Activated T-cell treated with anti-CD3 and anti-CD28 coated beads, Interleukin-2, amount 50 U/mL, for 24 hours (primary cell): ENCODE data around the gene PHAX.
"Not testable (repeated sequence)": the region's sequence is repeated elsewhere in the genome, so short reads cannot be mapped to it uniquely, and the experiment has no call there.

Experiments
- DNase-seq: peaks from one replicate; pipeline ENCODE4 v3.0.0-alpha.2; 2020
- H3K27ac Mint-ChIP-seq: 2 replicates; pipeline ENCODE4 v1.8.0; 2020; ENCODE audit warnings: mild to moderate bottlenecking, mixed read lengths
- H3K27me3 Mint-ChIP-seq: 2 replicates; pipeline ENCODE4 v1.8.0; 2020; ENCODE audit warnings: mixed read lengths
- H3K36me3 Mint-ChIP-seq: 2 replicates; pipeline ENCODE4 v1.8.0; 2020; ENCODE audit warnings: low read depth, mixed read lengths
- H3K4me1 Mint-ChIP-seq: 2 replicates; pipeline ENCODE4 v1.8.0; 2020; ENCODE audit warnings: low read depth, mixed read lengths
- H3K4me3 Mint-ChIP-seq: 2 replicates; pipeline ENCODE4 v1.8.0; 2020; ENCODE audit warnings: mild to moderate bottlenecking, moderate library complexity, mixed read lengths
- H3K9me3 Mint-ChIP-seq: 2 replicates; pipeline ENCODE4 v1.8.0; 2020; ENCODE audit warnings: mixed read lengths

Gene PHAX

GRCh38 chr5:126628102-126628501 is 27.4 kb downstream of the PHAX start:
- no peak for DNase-seq
- no peaks in the 10 kb centered on the region for H3K9me3 Mint-ChIP-seq
- no peak overlapping the region for H3K27ac Mint-ChIP-seq
- H3K36me3 Mint-ChIP-seq = peaks cover 39% of the 10 kb centered on the region
- no peak overlapping the region for H3K4me3 Mint-ChIP-seq
- no peaks in the 10 kb centered on the region for H3K27me3 Mint-ChIP-seq
- peaks cover 10% of the 10 kb centered on the region for H3K4me1 Mint-ChIP-seq

DNA sequence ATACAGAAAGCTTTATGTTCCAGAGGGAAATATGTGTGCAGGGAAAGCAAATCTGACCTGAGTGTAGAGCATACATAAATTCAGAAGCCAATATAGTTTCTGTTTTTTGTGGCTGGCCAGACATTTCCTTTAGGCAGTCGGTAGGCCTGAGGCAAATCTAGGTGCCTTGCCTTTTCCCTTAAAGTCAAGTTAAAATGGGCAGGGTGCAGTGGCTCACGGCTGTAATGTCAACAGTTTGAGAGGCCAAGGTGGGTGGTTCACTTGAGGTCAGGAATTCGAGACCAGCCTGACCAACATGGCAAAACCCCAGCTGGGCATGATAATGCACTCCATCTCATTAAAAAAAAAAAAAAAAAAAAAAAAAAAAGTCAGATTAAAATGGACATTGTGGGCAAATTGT is 31.2 kb downstream of the PHAX start:
- H3K27ac Mint-ChIP-seq = no peak overlapping the region
- H3K36me3 Mint-ChIP-seq = peaks cover 5% of the 10 kb centered on the region
- H3K27me3 Mint-ChIP-seq = peaks cover 2% of the 10 kb centered on the region
- no peaks in the 10 kb centered on the region for H3K9me3 Mint-ChIP-seq
- H3K4me1 Mint-ChIP-seq = no peaks in the 10 kb centered on the region
- H3K4me3 Mint-ChIP-seq = no peak overlapping the region
- DNase-seq = no peak

- Mint-ChIP-seq H3K4me1 (no peaks in the 10 kb centered on the region), H3K9me3 (no peaks in the 10 kb centered on the region), H3K27ac (no peak overlapping the region), H3K36me3 (no peaks in the 10 kb centered on the region), H3K4me3 (no peak overlapping the region), H3K27me3 (peaks cover 2% of the 10 kb centered on the region)
- DNase-seq = no peak
These were observed 32.8 kb downstream of the PHAX start for GRCh38 chr5:126633552-126633951.

DNA sequence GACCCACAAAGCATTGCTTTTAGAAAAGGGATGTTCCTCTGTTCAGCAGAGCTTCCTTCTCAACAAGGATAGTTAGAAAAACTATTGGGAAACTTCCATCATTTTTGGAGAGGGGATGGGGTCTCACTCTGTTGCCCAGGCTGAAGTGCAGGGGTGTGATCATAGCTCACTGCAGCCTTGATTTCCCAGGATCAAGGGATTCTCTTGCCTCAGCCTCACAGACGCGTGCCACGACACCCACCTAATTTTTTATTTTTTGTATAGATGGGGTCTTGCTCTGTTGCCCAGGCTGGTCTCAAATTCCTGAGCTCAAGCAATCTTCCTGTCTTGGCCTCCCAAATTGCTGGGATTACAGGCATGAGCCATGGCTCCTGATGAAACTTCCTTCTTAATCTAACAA is 34.8 kb downstream of the PHAX start:
- DNase-seq = no peak
- Mint-ChIP-seq H3K4me3 (no peak overlapping the region), H3K4me1 (no peaks in the 10 kb centered on the region), H3K27ac (no peak overlapping the region), H3K9me3 (no peaks in the 10 kb centered on the region), H3K27me3 (peaks cover 2% of the 10 kb centered on the region), H3K36me3 (no peaks in the 10 kb centered on the region)

DNA sequence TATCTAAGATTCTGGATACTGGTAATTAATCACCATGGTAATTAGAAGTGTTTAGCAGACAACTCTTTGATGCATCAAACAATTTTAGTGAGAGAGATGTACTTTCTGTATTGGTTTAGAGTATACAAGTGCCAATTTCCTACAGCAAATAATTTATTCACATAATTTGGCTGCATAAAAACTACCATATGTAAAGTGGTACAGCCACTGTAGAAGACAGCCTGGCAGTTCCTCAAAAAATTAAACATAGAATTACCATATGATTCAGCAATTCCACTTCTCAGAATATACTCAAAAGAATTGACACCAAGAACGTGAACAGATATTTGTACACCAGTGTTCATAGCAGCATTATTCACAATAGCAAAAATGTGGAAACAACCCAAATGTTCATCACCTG is 36.2 kb downstream of the PHAX start:
- no peaks in the 10 kb centered on the region for H3K9me3 Mint-ChIP-seq
- no peaks in the 10 kb centered on the region for H3K36me3 Mint-ChIP-seq
- DNase-seq = no peak
- H3K4me3 Mint-ChIP-seq = no peak overlapping the region
- no peak overlapping the region for H3K27ac Mint-ChIP-seq
- H3K27me3 Mint-ChIP-seq = peaks cover 2% of the 10 kb centered on the region
- no peaks in the 10 kb centered on the region for H3K4me1 Mint-ChIP-seq

DNA sequence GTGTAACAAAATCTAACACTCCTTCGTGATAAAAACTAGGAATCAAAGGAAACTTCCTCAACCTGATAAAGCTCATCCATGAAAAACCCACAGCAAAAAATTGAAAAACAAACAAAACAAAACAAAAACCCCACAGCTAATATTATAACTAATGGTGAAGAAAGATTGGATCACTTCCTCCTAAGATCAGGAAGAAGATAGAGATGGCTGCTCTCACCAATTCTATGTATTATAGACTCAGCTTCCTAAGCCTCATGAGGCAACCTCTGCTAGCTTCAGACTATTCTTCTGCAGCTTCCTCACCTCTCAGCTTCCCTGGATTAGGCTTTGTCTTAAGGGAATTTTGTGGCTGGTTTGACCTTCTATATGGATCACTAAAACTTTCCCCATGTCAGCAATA is 40.1 kb downstream of the PHAX start:
- no peaks in the 10 kb centered on the region for H3K36me3 Mint-ChIP-seq
- no peak overlapping the region for H3K27ac Mint-ChIP-seq
- H3K27me3 Mint-ChIP-seq = peaks cover 2% of the 10 kb centered on the region
- H3K9me3 Mint-ChIP-seq = peaks cover 5% of the 10 kb centered on the region
- no peak overlapping the region for H3K4me3 Mint-ChIP-seq
- H3K4me1 Mint-ChIP-seq = no peaks in the 10 kb centered on the region
- no peak for DNase-seq

- no peak overlapping the region for H3K4me3 Mint-ChIP-seq
- H3K9me3 Mint-ChIP-seq = peaks cover 5% of the 10 kb centered on the region
- no peak overlapping the region for H3K27ac Mint-ChIP-seq
- H3K4me1 Mint-ChIP-seq = no peaks in the 10 kb centered on the region
- no peaks in the 10 kb centered on the region for H3K36me3 Mint-ChIP-seq
- no peak for DNase-seq
- peaks cover 2% of the 10 kb centered on the region for H3K27me3 Mint-ChIP-seq
These were observed 40.6 kb downstream of the PHAX start for GRCh38 chr5:126641387-126641786.

GRCh38 chr5:126645132-126645531 is 44.4 kb downstream of the PHAX start:
- Mint-ChIP-seq H3K36me3 (no peaks in the 10 kb centered on the region), H3K9me3 (peaks cover 5% of the 10 kb centered on the region), H3K4me3 (no peak overlapping the region), H3K27ac (no peak overlapping the region), H3K4me1 (no peaks in the 10 kb centered on the region), H3K27me3 (no peaks in the 10 kb centered on the region)
- no peak for DNase-seq

- no peak for DNase-seq
- Mint-ChIP-seq H3K27me3 (no peaks in the 10 kb centered on the region), H3K4me3 (no peak overlapping the region), H3K36me3 (no peaks in the 10 kb centered on the region), H3K9me3 (peaks cover 5% of the 10 kb centered on the region), H3K27ac (no peak overlapping the region), H3K4me1 (no peaks in the 10 kb centered on the region)
These were observed 46.3 kb downstream of the PHAX start for GRCh38 chr5:126647071-126647470.

DNA sequence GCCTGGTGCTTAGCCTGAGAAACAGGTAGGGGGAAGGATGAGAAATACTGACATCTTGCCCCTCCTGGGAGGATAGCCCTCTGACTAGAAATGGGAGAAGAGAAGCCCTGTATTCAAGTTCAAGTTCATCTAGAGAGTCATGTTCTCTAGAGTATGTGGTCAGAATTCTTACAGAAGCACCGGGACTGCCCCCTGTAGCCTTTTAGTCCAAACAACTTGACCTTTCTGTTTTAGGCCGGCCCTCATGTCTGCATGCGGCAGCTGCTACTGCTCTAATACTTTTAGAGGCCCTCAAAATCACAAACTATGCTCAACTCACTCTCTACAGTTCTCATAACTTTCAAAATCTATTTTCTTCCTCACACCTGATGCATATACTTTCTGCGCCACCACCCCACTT is 47.7 kb downstream of the PHAX start:
- Mint-ChIP-seq H3K27ac (no peak overlapping the region), H3K36me3 (no peaks in the 10 kb centered on the region), H3K4me1 (no peaks in the 10 kb centered on the region), H3K4me3 (no peak overlapping the region), H3K9me3 (peaks cover 5% of the 10 kb centered on the region), H3K27me3 (no peaks in the 10 kb centered on the region)
- no peak for DNase-seq

DNA sequence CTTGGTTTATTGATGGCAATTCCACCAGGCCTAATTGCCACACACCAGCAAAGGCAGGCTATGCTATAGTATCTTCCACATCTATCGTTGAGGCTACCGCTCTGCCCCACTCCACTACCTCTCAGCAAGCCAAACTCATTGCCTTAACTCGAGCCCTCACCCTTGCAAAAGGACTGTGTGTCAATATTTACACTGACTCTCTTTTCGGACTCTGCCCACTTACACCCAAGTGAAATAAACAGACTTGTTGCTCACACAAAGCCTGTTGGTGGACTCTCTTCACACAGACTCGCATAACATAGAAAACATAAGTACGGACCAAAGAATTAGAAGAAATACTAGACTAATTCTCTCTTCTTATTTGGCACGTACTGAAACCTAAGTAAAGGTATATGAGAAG is 48.3 kb downstream of the PHAX start:
- H3K4me3 Mint-ChIP-seq, H3K4me1 Mint-ChIP-seq, DNase-seq, H3K27ac Mint-ChIP-seq, H3K36me3 Mint-ChIP-seq, H3K27me3 Mint-ChIP-seq, H3K9me3 Mint-ChIP-seq: not testable (repeated sequence)

- H3K9me3 Mint-ChIP-seq, H3K4me3 Mint-ChIP-seq, H3K4me1 Mint-ChIP-seq, H3K27me3 Mint-ChIP-seq, H3K36me3 Mint-ChIP-seq, H3K27ac Mint-ChIP-seq, DNase-seq: not testable (repeated sequence)
These were observed 49.0 kb downstream of the PHAX start for GRCh38 chr5:126649709-126650108.

DNA sequence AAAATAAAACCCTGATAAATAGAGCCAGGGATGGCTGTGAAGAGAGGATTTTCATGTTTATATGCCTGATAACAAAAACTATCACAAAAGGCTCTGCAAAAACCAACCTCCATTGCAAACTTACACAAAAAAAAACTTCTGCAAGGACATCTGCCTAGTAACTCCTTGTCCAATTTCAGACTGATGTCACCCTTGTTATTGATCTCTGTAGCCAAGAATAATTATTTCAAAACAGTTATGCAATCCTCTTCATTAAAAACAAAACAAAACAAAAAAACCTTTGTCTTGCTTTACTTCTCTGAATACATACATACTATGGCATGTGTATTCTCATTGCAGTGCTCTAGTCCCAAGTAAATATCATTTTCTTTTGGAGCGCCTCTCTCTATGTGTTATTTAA is 49.7 kb downstream of the PHAX start:
- Mint-ChIP-seq H3K9me3 (peaks cover 1% of the 10 kb centered on the region), H3K27me3 (no peaks in the 10 kb centered on the region), H3K4me3 (no peak overlapping the region), H3K36me3 (no peaks in the 10 kb centered on the region), H3K4me1 (no peaks in the 10 kb centered on the region), H3K27ac (no peak overlapping the region)
- no peak for DNase-seq

DNA sequence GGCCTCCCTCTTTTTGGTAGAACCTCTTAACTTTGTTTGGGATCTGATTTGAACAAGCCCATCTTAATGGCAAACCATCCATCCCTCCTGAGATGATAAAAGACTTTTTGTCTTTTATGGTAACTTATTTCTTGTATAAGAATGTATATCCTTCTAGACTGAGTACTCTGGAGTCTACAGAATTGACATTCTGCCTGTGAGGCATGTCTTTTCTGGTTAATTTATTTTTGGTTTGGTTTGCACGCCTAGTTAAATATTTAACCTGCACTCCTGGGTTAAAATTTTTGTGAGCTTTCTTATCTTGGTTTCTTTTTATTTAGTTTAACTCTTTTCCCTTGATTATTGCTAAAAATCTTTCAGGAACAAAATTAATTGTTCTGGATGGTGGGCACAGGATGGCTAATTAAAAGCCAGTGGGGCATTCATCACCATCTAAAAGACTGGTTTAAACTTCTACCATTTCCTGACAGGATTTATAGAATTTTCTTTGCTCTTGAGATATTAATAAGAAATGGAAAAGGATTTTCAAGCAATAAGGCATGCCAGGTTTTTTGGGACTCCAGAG is 50.3 kb downstream of the PHAX start:
- Mint-ChIP-seq H3K9me3 (no peaks in the 10 kb centered on the region), H3K36me3 (no peaks in the 10 kb centered on the region), H3K27ac (no peak overlapping the region), H3K4me1 (no peaks in the 10 kb centered on the region), H3K27me3 (no peaks in the 10 kb centered on the region), H3K4me3 (no peak overlapping the region)
- no peak for DNase-seq

GRCh38 chr5:126656401-126657007 is 55.8 kb downstream of the PHAX start:
- no peaks in the 10 kb centered on the region for H3K27me3 Mint-ChIP-seq
- no peaks in the 10 kb centered on the region for H3K36me3 Mint-ChIP-seq
- peaks cover 6% of the 10 kb centered on the region for H3K4me1 Mint-ChIP-seq
- DNase-seq = no peak
- H3K27ac Mint-ChIP-seq = no peak overlapping the region
- no peak overlapping the region for H3K4me3 Mint-ChIP-seq
- H3K9me3 Mint-ChIP-seq = no peaks in the 10 kb centered on the region

GRCh38 chr5:126658561-126658960 is 57.8 kb downstream of the PHAX start:
- Mint-ChIP-seq H3K4me1 (peaks cover 6% of the 10 kb centered on the region), H3K9me3 (no peaks in the 10 kb centered on the region), H3K36me3 (no peaks in the 10 kb centered on the region), H3K27ac (no peak overlapping the region), H3K27me3 (no peaks in the 10 kb centered on the region), H3K4me3 (no peak overlapping the region)
- DNase-seq = no peak
